ENCODE data around the gene VASH2. TPM values are rescaled to one million over a fixed set of nuclear protein-coding genes. Genes with fewer than 3 reads are reported as not detected.
"Not testable (repeated sequence)": the region's sequence is repeated elsewhere in the genome, so short reads cannot be mapped to it uniquely, and the experiment has no call there.

VASH2 gene
- total RNA-seq, result 0.54 and 0.84 TPM in 2 replicates

- peaks cover 58% of the 10 kb centered on the region for H3K27me3 Mint-ChIP-seq
- H3K9me3 Mint-ChIP-seq, result no peaks in the 10 kb centered on the region
- peak within 1 kb of the TSS; percentile 6 for H3K27ac Mint-ChIP-seq
- no peaks in the 10 kb centered on the region for H3K36me3 Mint-ChIP-seq (ENCODE audit: low read depth)
- peak; percentile 90 for DNase-seq
- intact Hi-C loops (cut with micrococcal nuclease), result loop anchor here (5.0 kb wide), 1 partner anchor 93 kb away; the partner anchor contains the start of gene FLVCR1
- peak within 1 kb of the TSS; percentile 86 for H3K4me3 Mint-ChIP-seq
- H3K4me1 Mint-ChIP-seq, result peaks cover 8% of the 10 kb centered on the region
Measured at GRCh38 chr1:212950243-212951125, at the start of gene VASH2. Gene VASH2 (plus strand): TSS chr1:212950541. CDS start chr1:212951543, 1,002 bp downstream.

GRCh38 chr1:212901290-212901689 lies 49.1 kb upstream of the VASH2 start:
- peaks cover 9% of the 10 kb centered on the region for H3K9me3 Mint-ChIP-seq
- no peak for DNase-seq
- H3K4me3 Mint-ChIP-seq, result no peak overlapping the region
- H3K27me3 Mint-ChIP-seq, result peaks cover 7% of the 10 kb centered on the region
- no peak overlapping the region for H3K27ac Mint-ChIP-seq
- H3K36me3 Mint-ChIP-seq (ENCODE audit: low read depth), result peaks cover 37% of the 10 kb centered on the region
- no peaks in the 10 kb centered on the region for H3K4me1 Mint-ChIP-seq
- intact Hi-C loops (cut with micrococcal nuclease), result no loop called here

GRCh38 chr1:212902054-212902453 lies 48.3 kb upstream of the VASH2 start:
- H3K9me3 Mint-ChIP-seq, result peaks cover 9% of the 10 kb centered on the region
- H3K27ac Mint-ChIP-seq, result no peak overlapping the region
- intact Hi-C loops (cut with micrococcal nuclease), result no loop called here
- DNase-seq, result no peak
- no peak overlapping the region for H3K4me3 Mint-ChIP-seq
- H3K4me1 Mint-ChIP-seq, result no peaks in the 10 kb centered on the region
- peaks cover 8% of the 10 kb centered on the region for H3K27me3 Mint-ChIP-seq
- peaks cover 36% of the 10 kb centered on the region for H3K36me3 Mint-ChIP-seq (ENCODE audit: low read depth)

GRCh38 chr1:212903664-212904063 lies 46.7 kb upstream of the VASH2 start:
- peaks cover 26% of the 10 kb centered on the region for H3K36me3 Mint-ChIP-seq (ENCODE audit: low read depth)
- H3K4me3 Mint-ChIP-seq, result no peak overlapping the region
- H3K27ac Mint-ChIP-seq, result no peak overlapping the region
- no peaks in the 10 kb centered on the region for H3K4me1 Mint-ChIP-seq
- DNase-seq, result no peak
- peaks cover 9% of the 10 kb centered on the region for H3K9me3 Mint-ChIP-seq
- peaks cover 10% of the 10 kb centered on the region for H3K27me3 Mint-ChIP-seq
- intact Hi-C loops (cut with micrococcal nuclease), result no loop called here

GRCh38 chr1:212908071-212908470 lies 42.3 kb upstream of the VASH2 start:
- H3K36me3 Mint-ChIP-seq (ENCODE audit: low read depth); intact Hi-C loops (cut with micrococcal nuclease): not testable (repeated sequence)

GRCh38 chr1:212908971-212909370 lies 41.4 kb upstream of the VASH2 start:
- Mint-ChIP-seq H3K4me3 (no peak overlapping the region), H3K27me3 (peaks cover 12% of the 10 kb centered on the region), H3K36me3 (ENCODE audit: low read depth) (no peaks in the 10 kb centered on the region), H3K9me3 (no peaks in the 10 kb centered on the region), H3K4me1 (no peaks in the 10 kb centered on the region), H3K27ac (no peak overlapping the region)
- DNase-seq, result no peak
- intact Hi-C loops (cut with micrococcal nuclease), result no loop called here

More at GRCh38 chr1:212908071-212908470, 42.3 kb upstream of the VASH2 start:
- H3K9me3 Mint-ChIP-seq, H3K4me1 Mint-ChIP-seq, DNase-seq, H3K4me3 Mint-ChIP-seq, H3K27ac Mint-ChIP-seq: not testable (repeated sequence)
- peaks cover 12% of the 10 kb centered on the region for H3K27me3 Mint-ChIP-seq

GRCh38 chr1:212909652-212910063 lies 40.7 kb upstream of the VASH2 start:
- intact Hi-C loops (cut with micrococcal nuclease), result no loop called here
- peaks cover 12% of the 10 kb centered on the region for H3K27me3 Mint-ChIP-seq
- H3K36me3 Mint-ChIP-seq (ENCODE audit: low read depth), result no peaks in the 10 kb centered on the region
- no peak for DNase-seq
- H3K27ac Mint-ChIP-seq, result no peak overlapping the region
- no peaks in the 10 kb centered on the region for H3K9me3 Mint-ChIP-seq
- H3K4me1 Mint-ChIP-seq, result no peaks in the 10 kb centered on the region
- no peak overlapping the region for H3K4me3 Mint-ChIP-seq

- H3K4me1 Mint-ChIP-seq; H3K36me3 Mint-ChIP-seq (ENCODE audit: low read depth); H3K27ac Mint-ChIP-seq; intact Hi-C loops (cut with micrococcal nuclease); H3K4me3 Mint-ChIP-seq; H3K9me3 Mint-ChIP-seq; DNase-seq: not testable (repeated sequence)
- H3K27me3 Mint-ChIP-seq, result peaks cover 11% of the 10 kb centered on the region
Measured at GRCh38 chr1:212910213-212910612, 40.1 kb upstream of the VASH2 start.

- intact Hi-C loops (cut with micrococcal nuclease); H3K27ac Mint-ChIP-seq; H3K9me3 Mint-ChIP-seq; H3K4me1 Mint-ChIP-seq; H3K36me3 Mint-ChIP-seq (ENCODE audit: low read depth); H3K4me3 Mint-ChIP-seq; DNase-seq: not testable (repeated sequence)
- H3K27me3 Mint-ChIP-seq, result peaks cover 13% of the 10 kb centered on the region
Measured at GRCh38 chr1:212913638-212914037, 36.7 kb upstream of the VASH2 start.

- H3K9me3 Mint-ChIP-seq; H3K27ac Mint-ChIP-seq; H3K4me1 Mint-ChIP-seq; H3K36me3 Mint-ChIP-seq (ENCODE audit: low read depth); H3K4me3 Mint-ChIP-seq; intact Hi-C loops (cut with micrococcal nuclease); DNase-seq: not testable (repeated sequence)
- peaks cover 13% of the 10 kb centered on the region for H3K27me3 Mint-ChIP-seq
Measured at GRCh38 chr1:212914110-212914509, 36.2 kb upstream of the VASH2 start.

GRCh38 chr1:212914789-212915188 lies 35.6 kb upstream of the VASH2 start:
- DNase-seq, result no peak
- Mint-ChIP-seq H3K4me1 (peaks cover 3% of the 10 kb centered on the region), H3K9me3 (no peaks in the 10 kb centered on the region), H3K27ac (no peak overlapping the region), H3K4me3 (no peak overlapping the region), H3K36me3 (ENCODE audit: low read depth) (no peaks in the 10 kb centered on the region), H3K27me3 (peaks cover 13% of the 10 kb centered on the region)
- intact Hi-C loops (cut with micrococcal nuclease), result no loop called here

GRCh38 chr1:212915245-212916091 lies 34.9 kb upstream of the VASH2 start:
- Mint-ChIP-seq H3K27me3 (peaks cover 13% of the 10 kb centered on the region), H3K27ac (no peak overlapping the region), H3K4me3 (no peak overlapping the region), H3K4me1 (peaks cover 3% of the 10 kb centered on the region), H3K36me3 (ENCODE audit: low read depth) (no peaks in the 10 kb centered on the region), H3K9me3 (no peaks in the 10 kb centered on the region)
- DNase-seq, result no peak
- intact Hi-C loops (cut with micrococcal nuclease), result no loop called here

- peaks cover 3% of the 10 kb centered on the region for H3K4me1 Mint-ChIP-seq
- H3K27me3 Mint-ChIP-seq, result peaks cover 13% of the 10 kb centered on the region
- no peaks in the 10 kb centered on the region for H3K9me3 Mint-ChIP-seq
- no peak overlapping the region for H3K4me3 Mint-ChIP-seq
- no peak overlapping the region for H3K27ac Mint-ChIP-seq
- no peaks in the 10 kb centered on the region for H3K36me3 Mint-ChIP-seq (ENCODE audit: low read depth)
- intact Hi-C loops (cut with micrococcal nuclease), result no loop called here
- no peak for DNase-seq
Measured at GRCh38 chr1:212916481-212917133, 33.7 kb upstream of the VASH2 start.

- H3K27me3 Mint-ChIP-seq, result peaks cover 13% of the 10 kb centered on the region
- no peaks in the 10 kb centered on the region for H3K36me3 Mint-ChIP-seq (ENCODE audit: low read depth)
- DNase-seq, result no peak
- peaks cover 3% of the 10 kb centered on the region for H3K4me1 Mint-ChIP-seq
- H3K4me3 Mint-ChIP-seq, result no peak overlapping the region
- no peak overlapping the region for H3K27ac Mint-ChIP-seq
- intact Hi-C loops (cut with micrococcal nuclease), result no loop called here
- H3K9me3 Mint-ChIP-seq, result no peaks in the 10 kb centered on the region
Measured at GRCh38 chr1:212917134-212917485, 33.2 kb upstream of the VASH2 start.

All from activated CD4-positive, alpha-beta T cell treated with anti-CD3 and anti-CD28 coated beads, Interleukin-2, amount 10 ng/mL, durations not matched to agents 24 days and 14 days (primary cell).